22Rv1 (cell line): Measurements from ENCODE around the gene MYEF2.

Source experiments
- CTCF ChIP-seq: fragments of 450-650 bp; IDR thresholded peaks from 2 replicates; pipeline ENCODE4 v1.5.1; 2017; ENCODE audit warnings: mild to moderate bottlenecking
- ZFX ChIP-seq: fragments of 450-650 bp; IDR thresholded peaks from 2 replicates; pipeline ENCODE4 v1.6.1; 2017; ENCODE audit warnings: antibody characterized with exemption, borderline replicate concordance

- TF ChIP-seq CTCF (no peak), ZFX (no peak)
Measured at GRCh38 chr15:48109212-48109611, 68.9 kb downstream of the MYEF2 start.
